ENCODE results near the gene ATP5F1D. TPM values are rescaled to one million over a fixed set of nuclear protein-coding genes. Genes with fewer than 3 reads are reported as not detected.

The ATP5F1D gene
- total and polyA plus RNA-seq, 2 of the 13 experiments (the other 11 are each of a cell fraction or from before 2014, with no cell fraction given): 39.4 to 78.7 TPM

- TF ChIP-seq, protein P1, sequence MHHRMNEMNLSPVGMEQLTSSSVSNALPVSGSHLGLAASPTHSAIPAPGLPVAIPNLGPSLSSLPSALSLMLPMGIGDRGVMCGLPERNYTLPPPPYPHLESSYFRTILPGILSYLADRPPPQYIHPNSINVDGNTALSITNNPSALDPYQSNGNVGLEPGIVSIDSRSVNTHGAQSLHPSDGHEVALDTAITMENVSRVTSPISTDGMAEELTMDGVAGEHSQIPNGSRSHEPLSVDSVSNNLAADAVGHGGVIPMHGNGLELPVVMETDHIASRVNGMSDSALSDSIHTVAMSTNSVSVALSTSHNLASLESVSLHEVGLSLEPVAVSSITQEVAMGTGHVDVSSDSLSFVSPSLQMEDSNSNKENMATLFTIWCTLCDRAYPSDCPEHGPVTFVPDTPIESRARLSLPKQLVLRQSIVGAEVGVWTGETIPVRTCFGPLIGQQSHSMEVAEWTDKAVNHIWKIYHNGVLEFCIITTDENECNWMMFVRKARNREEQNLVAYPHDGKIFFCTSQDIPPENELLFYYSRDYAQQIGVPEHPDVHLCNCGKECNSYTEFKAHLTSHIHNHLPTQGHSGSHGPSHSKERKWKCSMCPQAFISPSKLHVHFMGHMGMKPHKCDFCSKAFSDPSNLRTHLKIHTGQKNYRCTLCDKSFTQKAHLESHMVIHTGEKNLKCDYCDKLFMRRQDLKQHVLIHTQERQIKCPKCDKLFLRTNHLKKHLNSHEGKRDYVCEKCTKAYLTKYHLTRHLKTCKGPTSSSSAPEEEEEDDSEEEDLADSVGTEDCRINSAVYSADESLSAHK (CRISPR knock-in tag; IDR thresholded peaks at IDR 0.05; ENCODE audit: borderline replicate concordance): no peak
- TF ChIP-seq, protein P2, sequence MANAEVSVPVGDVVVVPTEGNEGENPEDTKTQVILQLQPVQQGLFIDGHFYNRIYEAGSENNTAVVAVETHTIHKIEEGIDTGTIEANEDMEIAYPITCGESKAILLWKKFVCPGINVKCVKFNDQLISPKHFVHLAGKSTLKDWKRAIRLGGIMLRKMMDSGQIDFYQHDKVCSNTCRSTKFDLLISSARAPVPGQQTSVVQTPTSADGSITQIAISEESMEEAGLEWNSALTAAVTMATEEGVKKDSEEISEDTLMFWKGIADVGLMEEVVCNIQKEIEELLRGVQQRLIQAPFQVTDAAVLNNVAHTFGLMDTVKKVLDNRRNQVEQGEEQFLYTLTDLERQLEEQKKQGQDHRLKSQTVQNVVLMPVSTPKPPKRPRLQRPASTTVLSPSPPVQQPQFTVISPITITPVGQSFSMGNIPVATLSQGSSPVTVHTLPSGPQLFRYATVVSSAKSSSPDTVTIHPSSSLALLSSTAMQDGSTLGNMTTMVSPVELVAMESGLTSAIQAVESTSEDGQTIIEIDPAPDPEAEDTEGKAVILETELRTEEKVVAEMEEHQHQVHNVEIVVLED (CRISPR knock-in tag; IDR thresholded peaks at IDR 0.05; ENCODE audit: borderline replicate concordance): 0 out of 2 replicates have a peak, but pooled peaks have one; percentile 54
- TF ChIP-seq MYPOP (CRISPR knock-in tag; IDR thresholded peaks at IDR 0.05) (peak; percentile 76), SRY (CRISPR knock-in tag; IDR thresholded peaks at IDR 0.05) (peak; percentile 27; the same call in 1 of the 2 replicates), ZFAT (CRISPR knock-in tag; conservative IDR thresholded peaks at IDR 0.05) (no peak), ZFP82 (CRISPR knock-in tag; IDR thresholded peaks at IDR 0.05; ENCODE audit: borderline replicate concordance) (peak; percentile 91; the same call in 1 of the 2 replicates), KLF16 (CRISPR knock-in tag; IDR thresholded peaks at IDR 0.05) (peak in 1 of 2 experiments; percentile 26; a peak in 1 of 4 replicates), ZNF512B (CRISPR knock-in tag; IDR thresholded peaks at IDR 0.05; ENCODE audit: borderline replicate concordance) (peak; percentile 73; the same call in 1 of the 2 replicates), HMGA1 (CRISPR knock-in tag; conservative IDR thresholded peaks at IDR 0.05) (no peak), AGO2 (optimal IDR thresholded peaks at IDR 0.05; ENCODE audit: low read depth, low read length) (peak; percentile 100), USF2 (IDR thresholded peaks at IDR 0.05; ENCODE audit: low read depth, low read length) (peak; percentile 19; the same call in 1 of the 2 replicates), USF2 (CRISPR knock-in tag; IDR thresholded peaks at IDR 0.05; ENCODE audit: borderline replicate concordance) (peak; percentile 60; the same call in 1 of the 2 replicates), PHF8 (CRISPR knock-in tag; IDR thresholded peaks at IDR 0.05) (peak; percentile 48)
- TF ChIP-seq, protein P3, sequence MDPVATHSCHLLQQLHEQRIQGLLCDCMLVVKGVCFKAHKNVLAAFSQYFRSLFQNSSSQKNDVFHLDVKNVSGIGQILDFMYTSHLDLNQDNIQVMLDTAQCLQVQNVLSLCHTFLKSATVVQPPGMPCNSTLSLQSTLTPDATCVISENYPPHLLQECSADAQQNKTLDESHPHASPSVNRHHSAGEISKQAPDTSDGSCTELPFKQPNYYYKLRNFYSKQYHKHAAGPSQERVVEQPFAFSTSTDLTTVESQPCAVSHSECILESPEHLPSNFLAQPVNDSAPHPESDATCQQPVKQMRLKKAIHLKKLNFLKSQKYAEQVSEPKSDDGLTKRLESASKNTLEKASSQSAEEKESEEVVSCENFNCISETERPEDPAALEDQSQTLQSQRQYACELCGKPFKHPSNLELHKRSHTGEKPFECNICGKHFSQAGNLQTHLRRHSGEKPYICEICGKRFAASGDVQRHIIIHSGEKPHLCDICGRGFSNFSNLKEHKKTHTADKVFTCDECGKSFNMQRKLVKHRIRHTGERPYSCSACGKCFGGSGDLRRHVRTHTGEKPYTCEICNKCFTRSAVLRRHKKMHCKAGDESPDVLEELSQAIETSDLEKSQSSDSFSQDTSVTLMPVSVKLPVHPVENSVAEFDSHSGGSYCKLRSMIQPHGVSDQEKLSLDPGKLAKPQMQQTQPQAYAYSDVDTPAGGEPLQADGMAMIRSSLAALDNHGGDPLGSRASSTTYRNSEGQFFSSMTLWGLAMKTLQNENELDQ (CRISPR knock-in tag; IDR thresholded peaks at IDR 0.05; ENCODE audit: borderline replicate concordance): no peak
Measured at GRCh38 chr19:1259206-1259875, 17.8 kb downstream of the ATP5F1D start (continued).

Data from HepG2 (cell line).